ENCODE measurements around the gene THSD4.
A peak's percentile ranks its signal among the peaks of the same experiment; 100 is the strongest.
"Not testable (repeated sequence)": the region's sequence is repeated elsewhere in the genome, so short reads cannot be mapped to it uniquely, and the experiment has no call there.

The THSD4 gene

GRCh38 chr15:71302861-71303410 is 187.7 kb downstream of the THSD4 start:
- DNase-seq = no peak

GRCh38 chr15:71303977-71304376 is 188.7 kb downstream of the THSD4 start:
- no peak for DNase-seq

GRCh38 chr15:71304681-71305080 is 189.4 kb downstream of the THSD4 start:
- DNase-seq = no peak

- DNase-seq = no peak
Measured at GRCh38 chr15:71306538-71306937, 191.3 kb downstream of the THSD4 start.

- no peak for DNase-seq
Measured at GRCh38 chr15:71312194-71312708, 197.0 kb downstream of the THSD4 start.

- no peak for DNase-seq
Measured at GRCh38 chr15:71312731-71313460, 197.6 kb downstream of the THSD4 start.

GRCh38 chr15:71313806-71314205 is 198.5 kb downstream of the THSD4 start:
- DNase-seq = no peak

- DNase-seq = no peak
Measured at GRCh38 chr15:71314956-71315537, 199.8 kb downstream of the THSD4 start.

- no peak for DNase-seq
Measured at GRCh38 chr15:71316911-71317310, 201.6 kb downstream of the THSD4 start.

- not testable (repeated sequence) for DNase-seq
Measured at GRCh38 chr15:71319424-71319823, 204.2 kb downstream of the THSD4 start.

GRCh38 chr15:71319935-71320334 is 204.7 kb downstream of the THSD4 start:
- DNase-seq = no peak

GRCh38 chr15:71323082-71323481 is 207.8 kb downstream of the THSD4 start:
- no peak for DNase-seq

- DNase-seq = no peak
Measured at GRCh38 chr15:71323584-71323983, 208.3 kb downstream of the THSD4 start.

GRCh38 chr15:71325481-71325880 is 210.2 kb downstream of the THSD4 start:
- no peak for DNase-seq

- no peak for DNase-seq
Measured at GRCh38 chr15:71328453-71328852, 213.2 kb downstream of the THSD4 start.

GRCh38 chr15:71329041-71329440 is 213.8 kb downstream of the THSD4 start:
- DNase-seq = peak; percentile 68

- DNase-seq = no peak
Measured at GRCh38 chr15:71329497-71330260, 214.4 kb downstream of the THSD4 start.

GRCh38 chr15:71330638-71331162 is 215.4 kb downstream of the THSD4 start:
- DNase-seq = peak; percentile 46

- no peak for DNase-seq
Measured at GRCh38 chr15:71331173-71331572, 215.9 kb downstream of the THSD4 start.

GRCh38 chr15:71332431-71333004 is 217.2 kb downstream of the THSD4 start:
- DNase-seq = no peak

- DNase-seq = no peak
Measured at GRCh38 chr15:71333136-71333700, 217.9 kb downstream of the THSD4 start.

- no peak for DNase-seq
Measured at GRCh38 chr15:71333839-71334238, 218.6 kb downstream of the THSD4 start.

All from left hindlimb (tissue), 1 donor.